ENCODE measurements around the gene GARS1. TPM values are rescaled to one million over a fixed set of nuclear protein-coding genes. Genes with fewer than 3 reads are reported as not detected.

The GARS1 gene
- total and polyA plus RNA-seq, 8 donors = 71.2 to 131 (median 78.8) TPM

DNA sequence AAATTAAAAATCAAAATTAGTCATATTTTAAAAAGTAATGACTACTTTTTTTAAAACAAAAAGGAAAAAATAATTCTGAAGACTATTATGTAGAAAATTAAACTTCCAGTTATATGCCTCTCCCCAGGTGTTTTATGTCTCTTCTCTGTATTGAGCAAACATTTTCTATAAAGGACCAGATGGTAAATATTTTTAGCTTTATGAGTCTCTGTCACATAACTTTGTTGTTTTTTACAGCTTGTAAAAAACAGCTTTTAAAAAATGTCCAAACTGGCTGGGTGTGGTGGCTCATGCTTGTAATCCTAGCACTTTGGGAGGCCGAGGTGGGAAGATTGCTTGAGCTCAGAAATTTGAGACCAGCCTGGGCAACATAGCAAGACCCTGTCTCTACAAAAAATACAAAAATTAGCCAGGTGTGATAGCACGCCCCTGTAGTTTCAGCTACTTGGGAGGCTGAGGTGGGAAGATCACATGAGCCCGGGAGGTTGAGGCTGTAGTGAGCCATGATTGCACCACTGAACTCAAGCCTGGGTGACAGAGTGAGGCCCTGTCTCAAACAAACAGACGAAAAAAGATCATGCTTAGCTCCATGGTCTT lies 23.5 kb downstream of the GARS1 start:
- DNase-seq = no peak
- H3K36me3 ChIP-seq = peaks cover 0 to 99% of the 10 kb centered on the region in 2 donors
- TF ChIP-seq, protein P1, sequence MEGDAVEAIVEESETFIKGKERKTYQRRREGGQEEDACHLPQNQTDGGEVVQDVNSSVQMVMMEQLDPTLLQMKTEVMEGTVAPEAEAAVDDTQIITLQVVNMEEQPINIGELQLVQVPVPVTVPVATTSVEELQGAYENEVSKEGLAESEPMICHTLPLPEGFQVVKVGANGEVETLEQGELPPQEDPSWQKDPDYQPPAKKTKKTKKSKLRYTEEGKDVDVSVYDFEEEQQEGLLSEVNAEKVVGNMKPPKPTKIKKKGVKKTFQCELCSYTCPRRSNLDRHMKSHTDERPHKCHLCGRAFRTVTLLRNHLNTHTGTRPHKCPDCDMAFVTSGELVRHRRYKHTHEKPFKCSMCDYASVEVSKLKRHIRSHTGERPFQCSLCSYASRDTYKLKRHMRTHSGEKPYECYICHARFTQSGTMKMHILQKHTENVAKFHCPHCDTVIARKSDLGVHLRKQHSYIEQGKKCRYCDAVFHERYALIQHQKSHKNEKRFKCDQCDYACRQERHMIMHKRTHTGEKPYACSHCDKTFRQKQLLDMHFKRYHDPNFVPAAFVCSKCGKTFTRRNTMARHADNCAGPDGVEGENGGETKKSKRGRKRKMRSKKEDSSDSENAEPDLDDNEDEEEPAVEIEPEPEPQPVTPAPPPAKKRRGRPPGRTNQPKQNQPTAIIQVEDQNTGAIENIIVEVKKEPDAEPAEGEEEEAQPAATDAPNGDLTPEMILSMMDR (IDR thresholded peaks at IDR 0.05) = no peak
- no peaks in the 10 kb centered on the region for H3K9me3 ChIP-seq
- no peak for ATAC-seq
- H3K4me3 ChIP-seq = no peak overlapping the region
- intact Hi-C loops (cut with DNase I) = no loop called here
- H3K27me3 ChIP-seq = no peaks in the 10 kb centered on the region
- no peaks in the 10 kb centered on the region for H3K4me1 ChIP-seq
- no peak overlapping the region for H3K27ac ChIP-seq

DNA sequence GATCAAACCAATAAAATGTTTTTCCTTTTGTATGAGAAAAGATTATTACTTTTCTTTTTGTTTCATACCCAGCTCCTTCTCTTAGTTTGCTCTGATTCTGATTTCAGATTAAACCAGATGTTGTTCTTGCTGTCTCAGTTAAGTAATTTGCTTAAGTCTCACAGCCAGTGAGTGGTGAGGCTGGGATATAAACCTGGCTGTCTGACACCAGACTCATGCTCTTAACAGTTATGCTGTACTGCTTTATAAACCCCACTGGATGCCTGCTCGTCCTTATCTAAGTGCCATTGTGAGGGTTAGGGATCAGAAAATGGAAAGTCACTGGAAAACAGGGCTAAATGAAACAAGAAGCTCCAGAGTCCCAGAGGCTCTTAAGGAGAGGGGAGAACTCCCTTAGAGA lies 24.3 kb downstream of the GARS1 start:
- intact Hi-C loops (cut with DNase I) = no loop called here
- DNase-seq (no peak), ATAC-seq (no peak)
- Histone ChIP-seq H3K27me3 (no peaks in the 10 kb centered on the region), H3K4me1 (no peaks in the 10 kb centered on the region), H3K27ac (no peak overlapping the region), H3K36me3 (peaks cover 0 to 99% of the 10 kb centered on the region in 2 donors), H3K4me3 (no peak overlapping the region), H3K9me3 (no peaks in the 10 kb centered on the region)
- TF ChIP-seq, protein P1 (IDR thresholded peaks at IDR 0.05) = no peak

GRCh38 chr7:30625283-30625682 lies 30.6 kb downstream of the GARS1 start:
- H3K27me3 ChIP-seq = no peaks in the 10 kb centered on the region
- TF ChIP-seq, protein P1 (IDR thresholded peaks at IDR 0.05) = no peak
- peaks cover 0 to 97% of the 10 kb centered on the region in 2 donors for H3K36me3 ChIP-seq
- peak; percentile 48 for ATAC-seq
- DNase-seq = no peak
- no peaks in the 10 kb centered on the region for H3K4me1 ChIP-seq
- intact Hi-C loops (cut with DNase I) = no loop called here
- no peaks in the 10 kb centered on the region for H3K9me3 ChIP-seq
- H3K4me3 ChIP-seq = no peak overlapping the region
- no peak overlapping the region for H3K27ac ChIP-seq

GRCh38 chr7:30627026-30627425 lies 32.3 kb downstream of the GARS1 start:
- peaks cover 0 to 97% of the 10 kb centered on the region in 2 donors for H3K36me3 ChIP-seq
- H3K9me3 ChIP-seq = no peaks in the 10 kb centered on the region
- H3K27me3 ChIP-seq = no peaks in the 10 kb centered on the region
- H3K4me3 ChIP-seq = no peak overlapping the region
- TF ChIP-seq, protein P1 (IDR thresholded peaks at IDR 0.05) = no peak
- H3K4me1 ChIP-seq = no peaks in the 10 kb centered on the region
- intact Hi-C loops (cut with DNase I) = no loop called here
- ATAC-seq (no peak), DNase-seq (no peak)
- no peak overlapping the region for H3K27ac ChIP-seq

- TF ChIP-seq, protein P1 (IDR thresholded peaks at IDR 0.05) = no peak
- Histone ChIP-seq H3K4me1 (peaks cover 0 to 5% of the 10 kb centered on the region in 2 donors), H3K9me3 (no peaks in the 10 kb centered on the region), H3K36me3 (peaks cover 0 to 100% of the 10 kb centered on the region in 2 donors), H3K4me3 (no peak overlapping the region), H3K27ac (no peak overlapping the region), H3K27me3 (no peaks in the 10 kb centered on the region)
- ATAC-seq (no peak), DNase-seq (no peak)
- intact Hi-C loops (cut with DNase I) = no loop called here
Measured at GRCh38 chr7:30630986-30631385, 36.3 kb downstream of the GARS1 start.

Data from left lung (tissue), 10 donors.